GM19452 (cell line): Measurements from ENCODE around the gene FMNL1.

Experiments used
- ATAC-seq: cut with Tn5 transposase; IDR thresholded peaks from one replicate; pipeline ENCODE4 v1.9.1; 2021; ENCODE audit not compliant: unreplicated experiment

Gene FMNL1

DNA sequence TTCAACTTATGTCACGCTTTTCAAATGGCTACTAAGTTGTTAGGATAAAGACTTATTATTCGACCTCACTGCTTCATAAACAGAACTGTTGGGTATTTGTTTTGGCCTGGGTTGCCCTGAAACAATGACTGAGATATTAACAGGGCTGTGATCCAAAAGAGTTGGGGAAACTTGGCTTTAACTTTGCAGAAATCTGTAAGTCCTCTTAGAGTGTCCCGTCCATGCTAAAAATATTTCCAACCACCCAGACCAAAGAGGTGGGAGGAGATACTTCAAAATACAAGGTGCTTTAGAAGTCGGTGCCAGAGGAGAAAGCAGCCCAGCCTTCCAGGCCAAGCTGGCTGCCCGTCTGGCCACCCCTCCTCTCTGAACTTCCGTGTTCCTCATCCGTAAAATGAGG is 56.3 kb downstream of the FMNL1 start:
- no peak for ATAC-seq

- no peak for ATAC-seq
Measured at GRCh38 chr17:45279898-45280297, 58.2 kb downstream of the FMNL1 start.

DNA sequence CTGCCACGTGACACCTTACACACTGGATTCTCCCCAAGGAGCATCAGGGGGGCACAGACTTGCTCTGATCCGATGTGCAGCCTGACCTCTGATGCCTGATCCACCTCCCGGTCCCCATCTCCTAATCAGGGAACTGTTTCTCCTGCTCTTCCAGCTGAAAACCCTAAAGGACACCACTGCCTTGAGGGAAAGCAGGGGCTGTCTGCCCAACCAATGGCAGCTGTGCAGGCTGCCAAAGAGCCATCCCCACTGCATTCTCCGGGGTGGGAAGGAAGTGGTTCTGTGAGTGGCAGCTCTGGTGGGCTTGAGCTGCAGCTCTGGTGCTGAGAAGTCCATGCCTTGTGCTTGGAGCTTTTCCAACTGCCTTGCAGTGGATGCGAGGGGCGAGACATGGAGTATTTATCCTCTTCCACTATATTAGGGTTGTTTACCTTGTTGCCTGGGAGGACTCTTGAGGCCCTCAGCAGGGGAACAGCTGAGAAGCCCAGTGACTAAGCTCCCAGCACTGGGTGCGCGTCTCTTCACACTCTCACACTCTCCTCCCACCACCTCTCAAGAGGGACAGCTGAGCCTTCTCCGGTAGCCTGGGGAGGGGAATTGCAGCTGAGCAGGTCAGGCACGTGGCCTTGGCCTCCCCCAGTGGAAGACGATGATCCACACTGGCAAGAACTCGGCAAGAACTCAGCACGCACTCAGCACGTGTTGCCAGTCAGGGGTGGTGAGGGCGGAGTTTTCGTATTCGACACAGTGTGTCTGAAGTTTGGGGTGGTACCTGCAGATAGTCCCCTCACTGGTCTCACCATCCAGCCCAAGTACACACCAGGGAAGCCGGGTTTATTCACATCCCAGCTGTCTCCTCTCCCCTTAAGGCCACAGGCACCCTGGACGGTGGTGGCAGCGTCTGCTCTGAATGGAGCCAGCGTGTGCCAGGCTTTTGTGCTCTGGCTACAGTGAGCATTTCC is 61.3 kb downstream of the FMNL1 start:
- no peak for ATAC-seq

DNA sequence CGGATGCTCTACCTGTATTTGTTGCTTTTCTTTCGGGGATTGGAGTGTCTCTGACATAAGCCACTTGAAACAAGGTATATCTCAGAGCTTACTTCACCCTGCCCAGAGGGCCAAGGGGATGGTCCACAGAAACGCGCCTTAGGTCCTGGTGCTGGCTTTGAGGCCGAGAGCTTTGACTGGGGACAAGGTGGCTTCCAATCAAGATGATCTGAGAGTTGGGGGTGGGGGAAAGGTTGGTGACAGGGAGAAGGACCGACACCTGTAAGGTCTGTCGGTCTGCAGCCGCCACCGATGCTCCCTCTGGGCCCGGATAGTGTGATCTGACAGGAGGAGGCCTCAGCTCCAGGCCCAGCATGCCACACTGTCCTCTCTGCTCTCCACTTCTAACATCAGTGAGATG is 62.0 kb downstream of the FMNL1 start:
- no peak for ATAC-seq

GRCh38 chr17:45284176-45285140 is 62.8 kb downstream of the FMNL1 start:
- no peak for ATAC-seq

GRCh38 chr17:45286286-45286685 is 64.6 kb downstream of the FMNL1 start:
- ATAC-seq, result no peak

DNA sequence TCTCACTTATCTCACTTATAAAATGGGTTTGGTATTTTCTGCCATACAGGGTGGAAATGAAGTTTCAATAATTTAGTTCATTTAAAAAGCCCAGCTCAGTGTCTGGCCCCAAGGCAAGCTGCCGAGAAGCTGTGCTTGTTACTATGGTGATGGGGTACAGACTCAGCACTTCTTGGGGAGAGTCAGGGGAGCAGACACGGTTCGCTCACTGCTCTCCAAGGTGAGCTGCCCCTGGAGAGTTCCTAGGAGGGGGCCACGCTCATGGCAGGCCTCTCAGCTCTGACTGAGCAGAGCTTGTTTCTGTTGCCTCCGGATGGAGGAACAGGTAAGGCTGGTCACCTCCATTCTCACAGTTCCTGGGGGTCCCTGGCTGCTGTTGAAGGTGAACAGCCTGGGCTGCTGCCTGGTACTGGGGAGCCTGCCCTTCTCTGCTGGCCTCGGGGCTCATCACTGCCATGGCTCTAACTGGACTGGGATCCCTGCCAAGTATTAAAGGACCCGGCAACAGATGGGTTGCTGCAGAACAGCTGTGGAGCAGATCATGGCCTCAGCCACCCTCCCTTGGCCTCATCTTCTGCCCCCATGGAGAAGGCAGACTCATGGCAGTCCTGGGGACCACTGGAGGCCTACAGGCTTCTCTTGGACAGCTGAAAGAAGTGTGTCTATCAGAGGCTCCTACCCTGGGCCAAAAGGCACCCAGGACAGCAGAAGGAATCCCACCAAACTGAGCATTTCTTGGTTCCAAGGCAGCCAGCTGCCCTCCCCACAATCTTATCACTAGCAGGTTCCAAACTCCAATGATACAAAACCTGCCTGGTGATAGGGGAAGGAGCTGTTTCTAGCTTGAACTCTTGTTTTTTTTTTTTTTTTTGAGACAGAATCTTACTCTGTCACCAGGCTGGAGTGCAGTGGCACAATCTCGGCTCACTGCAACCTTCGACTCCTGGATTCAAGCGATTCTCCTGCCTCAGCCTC is 66.1 kb downstream of the FMNL1 start:
- ATAC-seq, result no peak

- no peak for ATAC-seq
Measured at GRCh38 chr17:45288825-45289224, 67.1 kb downstream of the FMNL1 start.

GRCh38 chr17:45289301-45290268 is 67.9 kb downstream of the FMNL1 start:
- no peak for ATAC-seq

- no peak for ATAC-seq
Measured at GRCh38 chr17:45290269-45290765, 68.6 kb downstream of the FMNL1 start.

- ATAC-seq, result no peak
Measured at GRCh38 chr17:45291171-45291805, 69.6 kb downstream of the FMNL1 start.

DNA sequence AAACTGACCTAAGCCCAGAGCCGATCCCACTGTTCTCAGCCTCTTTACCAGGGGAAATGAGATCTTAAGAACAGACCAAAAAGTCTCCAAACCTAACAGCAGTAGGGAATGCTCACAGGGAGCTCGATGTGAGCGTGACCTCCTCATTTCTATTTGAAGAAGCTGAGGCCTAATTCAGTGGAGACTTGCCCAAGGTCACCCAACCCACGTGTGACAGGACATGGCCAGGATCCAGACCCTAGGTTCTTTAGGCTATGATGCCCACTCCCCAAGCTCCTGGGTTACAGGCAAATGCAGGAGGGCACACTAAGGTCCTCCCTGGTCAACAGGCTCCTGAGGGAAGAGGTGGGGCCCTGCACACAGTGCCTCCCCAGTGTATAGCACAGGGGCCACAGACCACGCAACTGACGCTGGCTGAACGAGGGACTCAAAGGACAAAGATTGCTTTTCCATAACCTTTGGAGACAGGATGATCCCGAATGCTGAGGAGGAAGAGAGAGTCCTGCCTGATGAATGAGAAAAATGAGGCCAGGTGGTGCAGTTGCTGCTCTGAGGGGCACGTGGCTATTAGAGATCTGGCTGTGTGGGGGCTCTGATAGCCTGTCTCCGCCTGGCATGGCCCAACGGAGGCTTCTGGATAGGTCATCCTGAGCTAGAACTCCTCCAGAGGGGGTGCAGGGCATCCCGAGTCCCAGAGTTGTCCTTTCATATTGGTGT is 71.2 kb downstream of the FMNL1 start:
- no peak for ATAC-seq

GRCh38 chr17:45293413-45294211 is 71.9 kb downstream of the FMNL1 start:
- ATAC-seq, result no peak

DNA sequence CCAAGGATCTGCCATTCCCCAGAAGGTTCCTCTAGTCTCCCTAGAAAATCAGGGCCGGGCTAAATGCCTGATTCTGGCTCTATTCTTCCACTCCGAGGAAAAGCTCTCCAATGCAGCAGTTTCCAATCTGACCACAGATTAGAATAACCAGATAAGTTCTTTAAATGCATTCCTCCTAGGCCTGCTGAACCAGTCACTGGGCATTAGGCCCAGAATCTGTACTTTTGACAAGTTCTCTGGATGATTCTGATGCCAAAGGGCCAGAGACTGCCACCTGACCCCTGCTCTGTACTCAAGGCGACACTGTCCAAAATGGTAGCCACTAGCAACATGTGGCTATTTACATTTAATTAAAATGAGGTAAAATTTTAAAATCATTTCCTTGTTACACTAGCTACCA is 72.8 kb downstream of the FMNL1 start:
- no peak for ATAC-seq

DNA sequence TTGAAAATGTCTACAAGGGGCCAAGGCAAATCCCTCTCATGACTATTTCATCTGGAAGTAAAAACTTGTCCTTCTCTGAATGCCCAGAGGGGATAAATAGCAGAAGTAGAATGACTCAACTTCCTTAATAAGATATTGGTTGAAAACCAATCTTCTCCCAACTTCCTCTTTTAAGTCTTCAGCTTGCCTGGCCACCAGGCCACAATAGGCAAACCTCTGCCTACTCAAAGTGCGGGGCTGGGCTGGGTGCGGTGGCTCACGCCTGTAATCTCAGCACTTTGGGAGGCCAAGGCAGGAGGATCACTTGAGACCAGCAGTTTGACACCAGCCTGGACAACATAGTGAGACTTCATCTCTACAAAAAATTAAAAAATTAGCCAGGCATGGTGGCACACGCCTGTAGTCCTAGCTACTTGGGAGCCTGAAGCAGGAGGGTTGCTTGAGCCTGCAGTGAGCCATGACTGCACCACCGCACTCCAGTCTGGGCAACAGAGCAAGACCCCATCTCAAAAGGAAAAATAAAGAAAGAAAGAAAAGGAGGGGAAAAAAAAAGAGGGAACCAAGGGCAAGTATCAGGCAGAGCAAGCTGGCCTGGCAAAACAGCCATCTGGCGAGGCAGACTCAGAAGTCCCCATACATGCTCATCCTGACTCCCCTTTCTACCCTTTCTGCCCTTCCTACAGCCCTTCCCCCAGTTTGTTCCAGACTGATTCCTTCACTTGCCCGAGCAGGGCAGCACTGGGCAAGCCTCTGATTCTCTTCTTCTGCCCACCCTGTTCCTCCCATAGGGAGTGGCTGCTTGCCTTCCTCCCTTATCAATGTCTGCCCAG is 74.5 kb downstream of the FMNL1 start:
- ATAC-seq, result no peak

DNA sequence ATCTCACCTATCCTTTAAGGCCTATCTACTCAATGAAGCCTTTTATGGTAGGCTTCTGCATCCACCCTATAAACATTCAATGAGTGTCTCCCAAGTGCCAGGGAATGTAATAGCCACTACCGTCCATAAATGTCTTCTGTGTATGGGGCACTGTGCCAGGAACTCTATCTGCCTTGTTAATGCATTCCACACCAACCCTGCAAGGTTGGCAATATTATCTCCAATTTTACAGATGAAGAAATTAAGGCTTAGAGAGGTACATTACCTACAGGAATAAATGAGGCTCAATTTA is 75.1 kb downstream of the FMNL1 start:
- ATAC-seq, result no peak
